GM19035 (cell line): ENCODE measurements around the gene DENND6A.

Source experiments
- ATAC-seq: cut with Tn5 transposase; IDR thresholded peaks from one replicate; pipeline ENCODE4 v1.9.1; 2021; ENCODE audit not compliant: unreplicated experiment

The DENND6A gene

DNA sequence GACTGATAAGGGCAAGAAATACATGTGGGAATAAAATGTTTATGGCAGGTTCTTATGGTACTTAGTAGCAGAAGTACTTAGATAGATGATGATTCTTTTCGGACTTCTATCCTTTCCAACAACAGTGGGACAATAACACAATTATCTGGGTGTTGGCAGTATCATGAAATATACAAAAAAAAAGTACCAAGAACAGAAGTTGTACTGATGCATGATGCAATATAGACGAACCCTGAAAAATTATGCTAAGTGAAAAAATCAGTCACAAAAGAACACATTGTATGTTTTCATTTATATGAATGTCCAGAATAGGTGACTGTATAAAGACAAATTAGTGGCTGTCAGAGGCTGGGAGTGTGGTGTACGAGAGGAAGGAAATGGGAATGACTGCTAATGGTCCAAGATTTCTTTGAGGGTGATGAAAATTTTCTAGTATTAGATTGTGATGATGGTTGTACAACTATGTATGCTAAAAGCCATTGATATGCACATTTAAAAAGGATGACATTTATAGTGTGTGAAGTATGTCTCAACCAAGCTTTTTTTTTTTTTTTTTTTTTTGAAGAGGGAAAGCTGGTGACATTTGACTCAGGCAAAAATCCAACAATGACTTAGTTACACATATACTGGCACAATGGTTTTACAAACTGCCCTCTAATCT is 116.8 kb downstream of the DENND6A start:
- no peak for ATAC-seq
